GM20431 (cell line): Measurements from ENCODE around the gene HOGA1.

Experiments
- in situ Hi-C: fragments of 300-500 bp; cut with MseI, MboI; formaldehyde crosslinking; loops from one replicate; pipeline ENCODE4 v1.15.0; 2020; ENCODE audit warnings: low sequenced_read_pairs; ENCODE audit not compliant: unreplicated experiment

Gene HOGA1

GRCh38 chr10:97584060-97584797 lies at the start of gene HOGA1:
Gene HOGA1, plus strand, starts transcription at chr10:97584389. Its CDS starts 315 bp downstream, at chr10:97584704.
- in situ Hi-C loops = no loop called here

DNA sequence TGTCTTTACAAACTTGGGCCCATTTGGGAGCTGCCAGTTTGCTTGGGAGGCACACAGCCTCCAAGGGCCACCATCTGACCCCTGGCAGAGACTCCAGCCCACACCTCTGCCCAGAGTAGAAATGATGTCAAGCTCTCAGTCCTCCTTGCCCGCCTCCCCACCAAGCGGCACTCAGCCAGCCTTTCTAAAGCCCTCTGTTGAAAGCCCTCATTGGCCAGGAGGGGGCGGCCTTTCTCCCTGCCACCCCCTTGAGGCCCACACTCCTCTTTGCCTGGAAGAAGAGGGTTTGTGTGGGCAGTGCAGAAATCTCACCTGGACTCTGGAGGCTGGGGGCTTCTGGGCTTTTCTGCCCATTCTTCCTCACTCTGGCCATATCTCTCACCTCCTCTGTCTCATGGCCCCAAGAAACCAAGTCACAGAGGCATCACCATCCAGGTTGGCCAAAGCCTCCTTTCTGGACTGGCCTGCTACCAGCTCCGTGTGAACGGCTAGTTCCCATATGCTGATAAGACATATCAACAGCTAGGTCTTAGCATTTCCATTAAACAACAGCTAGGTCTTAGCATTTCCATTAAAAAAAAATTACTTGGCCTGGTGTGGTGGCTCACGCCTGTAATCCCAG lies 49.3 kb upstream of the HOGA1 start:
- in situ Hi-C loops = no loop called here

- in situ Hi-C loops = no loop called here
Observed at GRCh38 chr10:97537186-97537869, 46.9 kb upstream of the HOGA1 start.

- in situ Hi-C loops = no loop called here
Observed at GRCh38 chr10:97538411-97538810, 45.8 kb upstream of the HOGA1 start.

GRCh38 chr10:97538839-97539238 lies 45.4 kb upstream of the HOGA1 start:
- in situ Hi-C loops = no loop called here

GRCh38 chr10:97539523-97540200 lies 44.5 kb upstream of the HOGA1 start:
- in situ Hi-C loops = no loop called here

- in situ Hi-C loops = no loop called here
Observed at GRCh38 chr10:97540669-97541500, 43.3 kb upstream of the HOGA1 start.

DNA sequence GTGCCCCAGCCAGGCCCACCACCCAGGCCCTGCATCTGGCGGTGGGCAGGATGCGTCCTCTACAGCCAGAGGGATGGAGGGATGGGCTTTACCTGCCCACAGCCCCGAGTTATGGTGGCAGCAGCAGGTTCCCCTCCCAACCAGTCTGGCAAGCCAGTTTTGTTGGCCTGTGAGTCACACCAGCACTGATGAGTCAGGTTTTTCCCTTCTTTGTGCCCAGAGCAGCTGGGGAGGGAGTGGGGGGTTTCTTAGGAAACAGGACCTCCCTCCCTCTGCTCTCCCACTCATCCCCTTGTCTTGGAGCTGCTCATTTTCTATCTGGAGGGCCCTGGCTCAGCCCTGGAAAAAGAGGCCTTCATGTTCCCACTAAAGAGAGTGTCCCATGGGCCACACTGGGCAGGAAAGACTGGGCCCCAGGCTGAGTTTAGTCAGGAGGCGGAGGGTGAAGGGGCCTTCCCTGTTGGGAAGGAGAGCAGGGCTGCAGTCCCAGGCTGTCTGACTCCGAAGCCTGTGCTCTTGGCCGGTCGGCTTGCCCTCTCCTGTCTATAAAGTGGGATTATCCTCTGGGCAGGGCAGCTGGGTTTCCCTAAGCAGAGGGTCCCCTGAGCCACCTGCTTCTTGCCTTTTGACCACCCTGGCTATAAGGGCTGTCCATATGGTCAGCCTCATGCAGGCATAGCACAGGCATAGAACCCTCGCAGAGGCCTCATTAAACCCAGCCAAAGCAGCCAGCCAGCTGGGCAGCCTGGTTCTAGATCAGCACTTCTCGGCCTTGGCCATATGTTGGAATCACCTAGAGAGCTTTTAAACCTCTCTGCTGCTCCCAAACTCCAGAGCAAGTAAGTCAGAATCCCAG lies 41.8 kb upstream of the HOGA1 start:
- in situ Hi-C loops = no loop called here

- in situ Hi-C loops = no loop called here
Observed at GRCh38 chr10:97543025-97543546, 41.1 kb upstream of the HOGA1 start.

DNA sequence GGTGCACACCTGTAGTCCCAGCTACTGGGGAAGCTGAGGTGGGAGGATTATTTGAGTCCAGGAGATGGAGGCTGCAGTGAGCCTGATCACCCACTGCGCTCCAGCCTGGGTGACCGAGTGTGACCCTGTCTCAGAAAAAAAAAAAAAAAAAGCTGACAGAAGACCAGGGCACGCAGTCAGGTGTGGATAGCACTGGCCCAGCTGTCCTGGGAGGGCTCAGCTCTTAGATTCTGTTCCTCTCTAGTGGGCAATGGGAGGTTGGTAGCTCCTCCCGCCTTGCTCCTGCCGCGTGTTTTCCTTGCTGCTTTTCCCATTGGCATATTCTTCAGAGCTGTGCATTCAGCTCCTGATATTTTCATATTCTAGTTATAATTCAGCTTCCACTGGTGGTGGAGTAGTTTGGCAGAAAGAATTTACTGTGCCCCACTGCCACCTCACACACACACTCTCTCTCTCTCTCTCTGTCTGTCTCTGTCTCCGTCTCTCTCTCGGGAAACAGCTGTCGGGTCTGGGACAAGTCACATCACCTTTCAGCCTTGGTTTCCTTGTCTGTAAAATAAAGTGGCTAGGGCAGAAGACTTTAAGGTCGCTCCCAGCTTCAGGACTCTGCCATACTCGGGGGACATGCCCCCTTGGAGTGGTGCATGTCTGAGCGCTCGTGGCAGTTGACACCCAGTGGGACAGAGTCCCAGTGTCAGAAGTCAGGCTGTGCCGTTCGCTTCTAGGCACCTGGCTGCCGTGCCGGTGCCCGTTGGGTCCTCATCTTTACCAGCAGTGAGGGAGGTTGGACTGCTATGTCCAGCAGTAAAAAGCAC lies 37.5 kb upstream of the HOGA1 start:
- in situ Hi-C loops = no loop called here

- in situ Hi-C loops = no loop called here
Observed at GRCh38 chr10:97547271-97547600, 37.0 kb upstream of the HOGA1 start.

- in situ Hi-C loops = no loop called here
Observed at GRCh38 chr10:97547962-97548361, 36.2 kb upstream of the HOGA1 start.

GRCh38 chr10:97548828-97549455 lies 35.2 kb upstream of the HOGA1 start:
- in situ Hi-C loops = no loop called here

- in situ Hi-C loops = no loop called here
Observed at GRCh38 chr10:97549587-97550322, 34.4 kb upstream of the HOGA1 start.

GRCh38 chr10:97550336-97551149 lies 33.6 kb upstream of the HOGA1 start:
- in situ Hi-C loops = no loop called here

GRCh38 chr10:97551271-97551670 lies 32.9 kb upstream of the HOGA1 start:
- in situ Hi-C loops = no loop called here
